HEK293 (cell line): ENCODE data around the gene EIF4G3.

Experiments used
- CTCF ChIA-PET: fragments of 350-600 bp; formaldehyde crosslinking; extraction: SDS; loops from one replicate; lab custom pipeline; 2021; ENCODE audit warnings: antibody characterized with exemption; lab: Yijun Ruan, JAX
- POLR2A ChIA-PET: fragments of 300-600 bp; formaldehyde crosslinking; extraction: SDS; loops from one replicate; lab custom pipeline; 2020; ENCODE audit warnings: antibody characterized with exemption, inconsistent platforms; lab: Yijun Ruan, JAX
- H3K27ac ChIP-seq: fragments of 200-500 bp; sonication (Bioruptor generic); 2 replicates; pipeline ENCODE4 v1.5.1; 2014; ENCODE audit warnings: low read depth, low read length, control low read depth, inconsistent platforms; ENCODE audit errors: extremely low read depth
- H3K36me3 ChIP-seq, 2 experiments: fragments of 200-500 bp in 1 of 2; sonication (Bioruptor generic) in 1 of 2; 1 replicate in 1 of 2; 2 replicates in 1 of 2; pipeline ENCODE4 v1.5.1; 2014 to 2017; ENCODE audit warnings: inconsistent platforms in 2 of 2, low read length in 2 of 2; ENCODE audit not compliant: control insufficient read depth in 2 of 2, insufficient read depth in 1 of 2
- H3K4me1 ChIP-seq: fragments of 200-500 bp; sonication (Bioruptor generic); 2 replicates; pipeline ENCODE4 v1.5.1; 2014; ENCODE audit warnings: mild to moderate bottlenecking, low read length, inconsistent platforms; ENCODE audit not compliant: control insufficient read depth, insufficient read depth
- H3K4me3 ChIP-seq: 2 replicates; pipeline ENCODE4 v1.5.1; 2011; ENCODE audit warnings: low read depth, mild to moderate bottlenecking, control low read depth, low read length, moderate library complexity
- H3K9me3 ChIP-seq: fragments of 200-500 bp; sonication (Bioruptor generic); 2 replicates; pipeline ENCODE4 v1.5.1; 2014; ENCODE audit warnings: low read depth, low read length, inconsistent platforms; ENCODE audit not compliant: control insufficient read depth, insufficient read depth
- GLIS2 ChIP-seq: fragments of 450-650 bp; formaldehyde crosslinking; IDR thresholded peaks from 2 replicates; pipeline ENCODE4 v1.5.1; 2016; ENCODE audit warnings: missing biosample characterization, missing genetic modification characterization
- HIC1 ChIP-seq: fragments of 450-650 bp; formaldehyde crosslinking; IDR thresholded peaks from 2 replicates; pipeline ENCODE4 v1.5.1; 2016; ENCODE audit warnings: missing biosample characterization, missing genetic modification characterization
- PRDM6 ChIP-seq: fragments of 450-650 bp; formaldehyde crosslinking; IDR thresholded peaks from 2 replicates; pipeline ENCODE4 v1.5.1; 2017; ENCODE audit warnings: missing biosample characterization, missing genetic modification characterization
- SETDB1 ChIP-seq: IDR thresholded peaks from one replicate; pipeline ENCODE4 v1.6.1; 2017; ENCODE audit warnings: mild to moderate bottlenecking, low read length, moderate library complexity, mixed read lengths; ENCODE audit not compliant: insufficient read length
- YY2 ChIP-seq: fragments of 450-650 bp; formaldehyde crosslinking; IDR thresholded peaks from 2 replicates; pipeline ENCODE4 v1.5.1; 2016; ENCODE audit warnings: missing biosample characterization, missing genetic modification characterization
- ZBTB26 ChIP-seq: fragments of 450-650 bp; formaldehyde crosslinking; optimal IDR thresholded peaks from 2 replicates; pipeline ENCODE3; 2016; ENCODE audit warnings: missing biosample characterization, mild to moderate bottlenecking, missing genetic modification characterization
- ZIC2 ChIP-seq: fragments of 450-650 bp; formaldehyde crosslinking; IDR thresholded peaks from 2 replicates; pipeline ENCODE4 v1.5.1; 2016; ENCODE audit warnings: missing biosample characterization, missing genetic modification characterization
- ZNF184 ChIP-seq: fragments of 450-650 bp; IDR thresholded peaks from 2 replicates; pipeline ENCODE4 v1.5.1; 2018; ENCODE audit warnings: missing biosample characterization, mild to moderate bottlenecking, missing genetic modification characterization
- ZNF280D ChIP-seq: fragments of 450-650 bp; formaldehyde crosslinking; IDR thresholded peaks from 2 replicates; pipeline ENCODE4 v1.5.1; 2016; ENCODE audit warnings: missing biosample characterization, missing genetic modification characterization
- ZNF354C ChIP-seq: fragments of 450-650 bp; formaldehyde crosslinking; IDR thresholded peaks from 2 replicates; pipeline ENCODE4 v1.5.1; 2016; ENCODE audit warnings: missing biosample characterization, missing genetic modification characterization, low read depth, borderline replicate concordance
- TF ChIP-seq, protein P1 (sequence below): fragments of 450-650 bp; formaldehyde crosslinking; IDR thresholded peaks from 2 replicates; pipeline ENCODE4 v1.5.1; 2016; ENCODE audit warnings: missing biosample characterization, missing genetic modification characterization

The EIF4G3 gene

GRCh38 chr1:21034725-21035628 is 141.7 kb downstream of the EIF4G3 start:
- Histone ChIP-seq H3K27ac (no peak overlapping the region), H3K9me3 (no peaks in the 10 kb centered on the region), H3K4me3 (no peak overlapping the region), H3K4me1 (no peaks in the 10 kb centered on the region), H3K36me3 (peaks cover 0 to 15% of the 10 kb centered on the region in 2 experiments; a peak in 1 of 3 replicates)
- POLR2A ChIA-PET, result no interaction called here
- CTCF ChIA-PET, result no interaction called here
- TF ChIP-seq ZNF354C (tag by site-specific recombination) (no peak), GLIS2 (tag by site-specific recombination) (peak; percentile 51; the same call in 1 of the 2 replicates), HIC1 (tag by site-specific recombination) (0 out of 2 replicates have a peak, but pooled peaks have one; percentile 29), ZNF184 (tag by site-specific recombination) (no peak), ZIC2 (tag by site-specific recombination) (peak; percentile 55), SETDB1 (no peak)
- TF ChIP-seq, protein P1, sequence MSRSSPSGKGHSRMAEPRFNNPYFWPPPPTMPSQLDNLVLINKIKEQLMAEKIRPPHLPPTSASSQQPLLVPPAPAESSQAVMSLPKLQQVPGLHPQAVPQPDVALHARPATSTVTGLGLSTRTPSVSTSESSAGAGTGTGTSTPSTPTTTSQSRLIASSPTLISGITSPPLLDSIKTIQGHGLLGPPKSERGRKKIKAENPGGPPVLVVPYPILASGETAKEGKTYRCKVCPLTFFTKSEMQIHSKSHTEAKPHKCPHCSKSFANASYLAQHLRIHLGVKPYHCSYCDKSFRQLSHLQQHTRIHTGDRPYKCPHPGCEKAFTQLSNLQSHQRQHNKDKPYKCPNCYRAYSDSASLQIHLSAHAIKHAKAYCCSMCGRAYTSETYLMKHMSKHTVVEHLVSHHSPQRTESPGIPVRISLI (tag by site-specific recombination), result no peak

DNA sequence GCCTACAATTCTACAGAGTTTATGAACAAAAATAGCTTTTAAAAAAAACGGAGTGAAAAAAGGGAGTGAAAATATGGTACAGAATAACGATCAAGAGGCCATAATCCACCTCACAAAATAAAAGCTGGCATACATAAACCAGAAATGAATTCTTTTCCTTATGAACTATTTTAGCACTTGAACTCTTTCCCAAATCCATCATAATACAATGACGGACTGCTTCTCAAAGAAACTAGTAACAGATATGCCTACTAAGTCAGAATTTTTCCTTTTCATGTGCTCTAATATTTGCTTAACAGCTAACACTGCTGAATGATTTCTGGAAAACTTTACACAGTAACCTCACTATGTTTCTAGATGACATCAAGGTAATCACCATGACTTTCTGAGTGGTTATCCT is 144.0 kb downstream of the EIF4G3 start:
- POLR2A ChIA-PET, result no interaction called here
- no peak overlapping the region for H3K4me3 ChIP-seq
- H3K36me3 ChIP-seq, result peaks cover 0 to 15% of the 10 kb centered on the region in 2 experiments; a peak in 2 of 3 replicates
- H3K9me3 ChIP-seq, result no peaks in the 10 kb centered on the region
- CTCF ChIA-PET, result no interaction called here
- 0 out of 2 replicates have a peak, but pooled peaks cover 3% of the 10 kb centered on the region for H3K4me1 ChIP-seq
- TF ChIP-seq ZBTB26 (no peak), PRDM6 (tag by site-specific recombination) (peak; percentile 65)
- H3K27ac ChIP-seq, result no peak overlapping the region

DNA sequence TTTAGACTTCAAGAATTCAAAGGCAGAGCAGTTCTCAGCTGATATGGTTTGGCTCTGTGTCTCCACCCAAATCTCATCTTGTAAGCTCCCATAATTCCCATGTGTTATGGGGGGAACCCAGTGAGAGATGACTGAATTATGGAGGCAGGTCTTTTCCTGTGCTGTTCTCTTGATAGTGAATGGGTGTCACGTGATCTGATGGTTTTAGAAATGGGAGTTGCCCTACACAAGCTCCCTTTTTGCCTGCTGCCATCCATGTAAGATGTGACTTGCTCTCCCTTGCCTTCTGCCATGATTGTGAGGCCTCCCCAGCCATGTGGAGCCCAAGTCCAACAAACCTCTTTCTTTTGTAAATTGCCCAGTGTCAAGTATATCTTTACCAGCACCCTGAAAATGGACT is 146.5 kb downstream of the EIF4G3 start:
- CTCF ChIA-PET, result interaction anchor here (0.6 kb wide), 1 partner anchor 429 kb away, joined by 3 read pairs; no protein-coding TSS in a partner anchor
- Histone ChIP-seq H3K4me3 (no peak overlapping the region), H3K4me1 (peaks cover 5% of the 10 kb centered on the region; the same call in 1 of the 2 replicates), H3K36me3 (peaks cover 0 to 4% of the 10 kb centered on the region in 2 experiments; a peak in 2 of 3 replicates), H3K9me3 (no peaks in the 10 kb centered on the region), H3K27ac (no peak overlapping the region)
- POLR2A ChIA-PET, result no interaction called here
- TF ChIP-seq YY2 (tag by site-specific recombination) (no peak), SETDB1 (peak; percentile 88), ZNF280D (tag by site-specific recombination) (0 out of 2 replicates have a peak, but pooled peaks have one; percentile 29)
